IMR-90 (cell line): ENCODE data around the gene XDH. TPM values are rescaled to one million over a fixed set of nuclear protein-coding genes. Genes with fewer than 3 reads are reported as not detected.

Experiments used
- ATAC-seq: fragments of 200-7000 bp; cut with Tn5 transposase; 2 replicates; pipeline ENCODE4 v1.9.1; 2020; ENCODE audit warnings: low read depth, mild to moderate bottlenecking, moderate library complexity
- BruUV-seq: library from RNA; stranded (reverse); fragments of 400-500 nt; replicated peaks from 2 replicates; lab custom pipeline; 2021; lab: Mats Ljungman, UMichigan
- CTCF ChIA-PET: fragments of 300-600 bp; formaldehyde crosslinking; extraction: SDS; loops from one replicate; lab custom pipeline; 2021; ENCODE audit warnings: antibody characterized with exemption; lab: Yijun Ruan, JAX
- POLR2A ChIA-PET: fragments of 300-600 bp; sonication (Branson Sonifier 250); formaldehyde crosslinking; loops from one replicate; lab custom pipeline; 2022; ENCODE audit warnings: antibody characterized with exemption; ENCODE audit not compliant: unreplicated experiment; lab: Charles Lee
- DNase-seq: peaks from one replicate; pipeline ENCODE4 v3.0.0; 2013
- H2AFZ ChIP-seq: replicated peaks from 2 replicates; pipeline ENCODE3; 2013; ENCODE audit warnings: low read length, mild to moderate bottlenecking; ENCODE audit not compliant: poor library complexity
- H2AK5ac ChIP-seq: 2 replicates; pipeline ENCODE4 v1.6.1; 2013; ENCODE audit warnings: low read depth, low read length, inconsistent platforms
- H2AK9ac ChIP-seq: replicated peaks from 2 replicates; pipeline ENCODE3; 2013; ENCODE audit warnings: mild to moderate bottlenecking, low read depth, low read length, moderate library complexity; ENCODE audit not compliant: poor library complexity
- H2BK120ac ChIP-seq: 2 replicates; pipeline ENCODE4 v1.6.1; 2013; ENCODE audit warnings: low read depth, low read length, inconsistent platforms
- H2BK15ac ChIP-seq: 3 replicates; pipeline ENCODE4 v1.6.1; 2013; ENCODE audit warnings: low read depth, low read length, inconsistent platforms
- H2BK20ac ChIP-seq: 2 replicates; pipeline ENCODE4 v1.6.1; 2013; ENCODE audit warnings: low read depth, mild to moderate bottlenecking, inconsistent platforms, low read length, moderate library complexity
- H2BK5ac ChIP-seq: 2 replicates; pipeline ENCODE4 v1.6.1; 2013; ENCODE audit warnings: mild to moderate bottlenecking, low read depth, low read length, inconsistent platforms; ENCODE audit not compliant: poor library complexity, severe bottlenecking
- H3K14ac ChIP-seq: replicated peaks from 2 replicates; pipeline ENCODE4 v1.6.1; 2013; ENCODE audit warnings: low read depth, low read length, inconsistent platforms
- H3K18ac ChIP-seq: 2 replicates; pipeline ENCODE4 v1.6.1; 2013; ENCODE audit warnings: low read depth, low read length, control low read depth
- H3K23ac ChIP-seq: 2 replicates; pipeline ENCODE4 v1.6.1; 2013; ENCODE audit warnings: low read depth, low read length, inconsistent platforms
- H3K27ac ChIP-seq: 2 replicates; pipeline ENCODE4 v1.5.1; 2013; ENCODE audit warnings: mild to moderate bottlenecking, control low read depth, low read length; ENCODE audit not compliant: insufficient read depth
- H3K27me3 ChIP-seq: 2 replicates; pipeline ENCODE4 v1.6.1; 2013; ENCODE audit warnings: low read length; ENCODE audit not compliant: control insufficient read depth, insufficient read depth
- H3K36me3 ChIP-seq: 2 replicates; pipeline ENCODE4 v1.6.1; 2013; ENCODE audit warnings: low read length, mixed read lengths; ENCODE audit not compliant: control insufficient read depth, insufficient read depth
- H3K4ac ChIP-seq: 2 replicates; pipeline ENCODE4 v1.6.1; 2013; ENCODE audit warnings: low read depth, low read length, inconsistent platforms
- H3K4me1 ChIP-seq: 2 replicates; pipeline ENCODE4 v1.6.1; 2013; ENCODE audit warnings: low read length, mixed read lengths; ENCODE audit not compliant: control insufficient read depth, insufficient read depth
- H3K4me2 ChIP-seq: 2 replicates; pipeline ENCODE4 v1.6.1; 2013; ENCODE audit warnings: low read depth, mild to moderate bottlenecking, control low read depth, low read length, moderate library complexity
- H3K4me3 ChIP-seq: 2 replicates; pipeline ENCODE4 v1.5.1; 2013; ENCODE audit warnings: low read depth, mild to moderate bottlenecking, control low read depth, low read length, moderate library complexity; ENCODE audit not compliant: insufficient read depth
- H3K56ac ChIP-seq: 2 replicates; pipeline ENCODE4 v1.6.1; 2013; ENCODE audit warnings: low read length, inconsistent platforms; ENCODE audit not compliant: insufficient read depth; ENCODE audit errors: extremely low read depth
- H3K79me1 ChIP-seq, 2 experiments: 2 replicates each; pipeline ENCODE4 v1.6.1; 2013; ENCODE audit warnings: low read length in 2 of 2, inconsistent platforms in 1 of 2, low read depth in 1 of 2
- H3K9ac ChIP-seq: 2 replicates; pipeline ENCODE4 v1.6.1; 2013; ENCODE audit warnings: low read depth, low read length, control low read depth
- H3K9me1 ChIP-seq: 2 replicates; pipeline ENCODE4 v1.6.1; 2013; ENCODE audit warnings: low read length, inconsistent platforms; ENCODE audit not compliant: insufficient read depth
- H3K9me3 ChIP-seq: 2 replicates; pipeline ENCODE4 v1.6.1; 2013; ENCODE audit warnings: low read length; ENCODE audit not compliant: control insufficient read depth, insufficient read depth
- H4K20me1 ChIP-seq: 2 replicates; pipeline ENCODE4 v1.6.1; 2013; ENCODE audit warnings: low read length, inconsistent platforms; ENCODE audit not compliant: insufficient read depth
- H4K5ac ChIP-seq: 2 replicates; pipeline ENCODE4 v1.6.1; 2013; ENCODE audit warnings: mild to moderate bottlenecking, low read depth, low read length, control low read depth
- H4K8ac ChIP-seq, 2 experiments: 2 replicates each; pipeline ENCODE4 v1.6.1; 2013; ENCODE audit warnings: low read depth in 2 of 2, low read length in 2 of 2, control low read depth in 1 of 2, inconsistent platforms in 1 of 2
- H4K91ac ChIP-seq: 2 replicates; pipeline ENCODE4 v1.6.1; 2013; ENCODE audit warnings: low read depth, low read length, inconsistent platforms; ENCODE audit not compliant: insufficient read depth
- CEBPB ChIP-seq: IDR thresholded peaks from 2 replicates; pipeline ENCODE4 v1.6.1; 2012; ENCODE audit warnings: low read depth, low read length, improper control_type of control experiment
- CHD1 ChIP-seq: IDR thresholded peaks from 2 replicates; pipeline ENCODE4 v1.6.1; 2012; ENCODE audit warnings: low read depth, low read length, improper control_type of control experiment
- FOS ChIP-seq: fragments of 150-350 bp; IDR thresholded peaks from 2 replicates; pipeline ENCODE4 v1.6.1; 2016; ENCODE audit warnings: low read depth, low read length
- MAFK ChIP-seq: IDR thresholded peaks from 2 replicates; pipeline ENCODE4 v1.6.1; 2012; ENCODE audit warnings: low read depth, low read length, improper control_type of control experiment
- NFE2L2 ChIP-seq: fragments of 150-350 bp; IDR thresholded peaks from 2 replicates; pipeline ENCODE4 v1.6.1; 2016; ENCODE audit warnings: low read depth, mild to moderate bottlenecking, low read length
- POLR2A ChIP-seq: IDR thresholded peaks from 2 replicates; pipeline ENCODE4 v1.6.1; 2012; ENCODE audit warnings: mild to moderate bottlenecking, low read depth, low read length
- RAD21 ChIP-seq: IDR thresholded peaks from 2 replicates; pipeline ENCODE4 v1.6.1; 2012; ENCODE audit warnings: low read length, improper control_type of control experiment
- RCOR1 ChIP-seq: IDR thresholded peaks from 2 replicates; pipeline ENCODE4 v1.6.1; 2012; ENCODE audit warnings: mild to moderate bottlenecking, low read length, improper control_type of control experiment; ENCODE audit not compliant: insufficient replicate concordance
- RFX5 ChIP-seq: IDR thresholded peaks from 2 replicates; pipeline ENCODE4 v1.8.0; 2012; ENCODE audit warnings: low read depth, mild to moderate bottlenecking, low read length, moderate library complexity
- SMC3 ChIP-seq: fragments of 150-350 bp; IDR thresholded peaks from 2 replicates; pipeline ENCODE4 v1.6.1; 2016; ENCODE audit warnings: low read depth, mild to moderate bottlenecking, antibody characterized with exemption, low read length, moderate library complexity
- WGBS, 2 experiments: methylation state at CpG; one replicate each; pipeline versions ENCODE4 v1.1.5 to v1.1.7; 2013; ENCODE audit warnings: missing lambda C conversion rate in 2 of 2; ENCODE audit not compliant: insufficient read length in 1 of 2; ENCODE audit errors: extremely low coverage in 2 of 2; 5-methylcytosine and 5-hydroxymethylcytosine counted together
- dilution Hi-C: fragments of 300-500 bp; cut with HindIII; formaldehyde crosslinking; loops from one replicate; pipeline ENCODE4 v1.14.3; 2018; ENCODE audit warnings: low sequenced_read_pairs; ENCODE audit not compliant: unreplicated experiment
- in situ Hi-C: fragments of 300-500 bp; cut with MboI; formaldehyde crosslinking; loops from 3 replicates; pipeline ENCODE4 v1.14.3; 2019; ENCODE audit warnings: low sequenced_read_pairs, inconsistent platforms, mixed read lengths
- intact Hi-C: fragments of 100-400 bp; cut with micrococcal nuclease; formaldehyde crosslinking; loops from 2 replicates; pipeline ENCODE4 v1.10.0; 2022
- polyA plus RNA-seq, 3 experiments: library from polyadenylated mRNA; depleted of rRNA; stranded (reverse); fragments of >200 nt; gene quantifications; 2 replicates each; pipeline ENCODE4 v1.2.3, GENCODE V29; 2012; ENCODE audit warnings: low replicate concordance in 1 of 3
- total RNA-seq: library from RNA; depleted of rRNA; stranded (reverse); fragments of >200 nt; gene quantifications from 2 replicates; pipeline ENCODE4 v1.2.3, GENCODE V29; 2012
- TF ChIP-seq, protein P1 (sequence below): fragments of 150-350 bp; IDR thresholded peaks from 2 replicates; pipeline ENCODE4 v1.6.1; 2017; ENCODE audit warnings: mild to moderate bottlenecking, antibody characterized with exemption, low read length, low read depth

XDH gene
- total and polyA plus RNA-seq, 2 of the 4 experiments (the other 2 are of a cell fraction), result 0.46 to 1.1 TPM

GRCh38 chr2:31366733-31367132, 47.8 kb downstream of the XDH start:
- no peak overlapping the region for H3K4ac ChIP-seq
- H3K4me1 ChIP-seq, result no peaks in the 10 kb centered on the region
- in situ Hi-C loops (no loop called here), intact Hi-C loops (no loop called here), dilution Hi-C loops (no loop called here)
- no peak overlapping the region for H2AK9ac ChIP-seq
- no peaks in the 10 kb centered on the region for H3K79me1 ChIP-seq
- no peaks in the 10 kb centered on the region; the same call in 1 of the 2 replicates for H3K9me1 ChIP-seq
- no peak overlapping the region for H3K4me2 ChIP-seq
- H3K14ac ChIP-seq, result no peak overlapping the region
- no peak overlapping the region for H3K27ac ChIP-seq
- no peaks in the 10 kb centered on the region for H3K27me3 ChIP-seq
- no peak overlapping the region for H4K91ac ChIP-seq
- H3K18ac ChIP-seq, result no peak overlapping the region
- no peak overlapping the region for H2BK120ac ChIP-seq
- ChIA-PET CTCF (no interaction called here), POLR2A (no interaction called here)
- TF ChIP-seq RFX5 (no peak), MAFK (no peak), CEBPB (no peak), NFE2L2 (no peak), RCOR1 (no peak), POLR2A (no peak), FOS (no peak), RAD21 (no peak), CHD1 (no peak), SMC3 (no peak)
- TF ChIP-seq, protein P1, sequence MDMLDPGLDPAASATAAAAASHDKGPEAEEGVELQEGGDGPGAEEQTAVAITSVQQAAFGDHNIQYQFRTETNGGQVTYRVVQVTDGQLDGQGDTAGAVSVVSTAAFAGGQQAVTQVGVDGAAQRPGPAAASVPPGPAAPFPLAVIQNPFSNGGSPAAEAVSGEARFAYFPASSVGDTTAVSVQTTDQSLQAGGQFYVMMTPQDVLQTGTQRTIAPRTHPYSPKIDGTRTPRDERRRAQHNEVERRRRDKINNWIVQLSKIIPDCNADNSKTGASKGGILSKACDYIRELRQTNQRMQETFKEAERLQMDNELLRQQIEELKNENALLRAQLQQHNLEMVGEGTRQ, result no peak
- no peak overlapping the region for H4K8ac ChIP-seq
- H3K9me3 ChIP-seq, result no peaks in the 10 kb centered on the region
- H2BK15ac ChIP-seq, result no peak overlapping the region
- H2BK5ac ChIP-seq, result no peak overlapping the region
- ATAC-seq, result no peak
- no peak overlapping the region for H3K4me3 ChIP-seq
- no peak overlapping the region for H4K5ac ChIP-seq
- no peak overlapping the region for H3K56ac ChIP-seq
- H3K9ac ChIP-seq, result no peak overlapping the region
- H3K23ac ChIP-seq, result no peak overlapping the region
- H3K36me3 ChIP-seq, result no peaks in the 10 kb centered on the region
- DNase-seq, result no peak
- no peaks in the 10 kb centered on the region for H4K20me1 ChIP-seq
- WGBS, 2 experiments, result 90% methylated on average over 2 of the region's 4 CpGs; no CpG with 5 or more reads in 1 of the 2 experiments
- H2BK20ac ChIP-seq, result no peak overlapping the region
- no TSS peak for BruUV-seq
- no peak overlapping the region for H2AFZ ChIP-seq
- H2AK5ac ChIP-seq, result no peak overlapping the region
